ENCODE measurements around the gene MAGEF1.

Gene MAGEF1

DNA sequence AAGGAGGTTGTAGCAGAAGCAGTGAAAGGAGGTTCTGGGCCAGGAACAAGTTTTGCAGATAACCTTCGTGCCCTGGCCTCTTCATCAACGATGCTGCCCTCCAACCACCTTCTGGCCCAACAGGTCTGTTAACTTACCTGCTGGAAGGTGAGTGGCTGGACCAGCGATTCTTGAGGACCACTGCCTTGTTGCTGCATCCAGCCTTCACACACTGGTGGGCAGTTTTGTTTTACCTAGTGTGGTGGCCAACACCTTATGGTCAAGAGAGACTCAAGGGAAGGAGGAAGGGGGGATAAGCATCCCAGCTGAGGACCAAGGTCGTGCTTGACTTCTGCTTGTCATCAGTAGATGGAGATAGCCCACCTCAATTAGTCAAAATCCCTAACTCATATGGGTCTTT lies 7.8 kb upstream of the MAGEF1 start:
- Histone ChIP-seq H3K9ac (ENCODE audit: low read depth, low read length) (no peak overlapping the region), H3K9me3 (ENCODE audit: control insufficient read depth, insufficient read depth, low read length) (no peaks in the 10 kb centered on the region), H3K36me3 (ENCODE audit: insufficient read depth, low read length) (no peaks in the 10 kb centered on the region), H3K4me1 (ENCODE audit: insufficient read depth, low read length) (peaks cover 21% of the 10 kb centered on the region; the same call in 1 of the 2 replicates)

DNA sequence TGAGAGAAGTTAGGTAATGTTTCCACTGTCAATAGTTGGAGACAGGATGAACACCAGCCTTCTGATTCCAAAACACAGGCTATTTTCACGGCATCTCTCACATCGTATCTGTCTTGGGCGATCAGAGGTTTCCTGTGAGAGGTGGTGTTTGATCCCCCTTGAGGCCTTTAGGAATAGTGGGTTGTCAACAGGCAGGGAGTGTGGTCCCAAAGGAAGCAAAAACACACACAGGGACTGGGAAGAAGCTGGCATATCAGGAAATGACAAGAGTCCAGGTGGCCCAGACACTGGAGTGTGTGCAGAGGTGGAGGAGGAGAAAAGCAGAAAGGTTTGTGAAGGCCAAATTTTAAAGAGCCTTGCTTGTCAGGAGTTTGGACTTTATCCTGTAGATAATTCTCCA lies 6.6 kb upstream of the MAGEF1 start:
- H3K9me3 ChIP-seq (ENCODE audit: control insufficient read depth, insufficient read depth, low read length): no peaks in the 10 kb centered on the region
- peaks cover 21% of the 10 kb centered on the region; the same call in 1 of the 2 replicates for H3K4me1 ChIP-seq (ENCODE audit: insufficient read depth, low read length)
- H3K36me3 ChIP-seq (ENCODE audit: insufficient read depth, low read length): no peaks in the 10 kb centered on the region
- no peak overlapping the region for H3K9ac ChIP-seq (ENCODE audit: low read depth, low read length)

GRCh38 chr3:184717399-184717983 lies 5.6 kb upstream of the MAGEF1 start:
- Histone ChIP-seq H3K9me3 (ENCODE audit: control insufficient read depth, insufficient read depth, low read length) (no peaks in the 10 kb centered on the region), H3K9ac (ENCODE audit: low read depth, low read length) (no peak overlapping the region; the same call in 1 of the 2 replicates), H3K4me1 (ENCODE audit: insufficient read depth, low read length) (peaks cover 21% of the 10 kb centered on the region; the same call in 1 of the 2 replicates), H3K36me3 (ENCODE audit: insufficient read depth, low read length) (no peaks in the 10 kb centered on the region)

GRCh38 chr3:184716622-184717398 lies 4.9 kb upstream of the MAGEF1 start:
- H3K9ac ChIP-seq (ENCODE audit: low read depth, low read length): no peak overlapping the region; the same call in 1 of the 2 replicates
- H3K4me1 ChIP-seq (ENCODE audit: insufficient read depth, low read length): peaks cover 21% of the 10 kb centered on the region; the same call in 1 of the 2 replicates
- H3K9me3 ChIP-seq (ENCODE audit: control insufficient read depth, insufficient read depth, low read length): no peaks in the 10 kb centered on the region
- H3K36me3 ChIP-seq (ENCODE audit: insufficient read depth, low read length): no peaks in the 10 kb centered on the region

DNA sequence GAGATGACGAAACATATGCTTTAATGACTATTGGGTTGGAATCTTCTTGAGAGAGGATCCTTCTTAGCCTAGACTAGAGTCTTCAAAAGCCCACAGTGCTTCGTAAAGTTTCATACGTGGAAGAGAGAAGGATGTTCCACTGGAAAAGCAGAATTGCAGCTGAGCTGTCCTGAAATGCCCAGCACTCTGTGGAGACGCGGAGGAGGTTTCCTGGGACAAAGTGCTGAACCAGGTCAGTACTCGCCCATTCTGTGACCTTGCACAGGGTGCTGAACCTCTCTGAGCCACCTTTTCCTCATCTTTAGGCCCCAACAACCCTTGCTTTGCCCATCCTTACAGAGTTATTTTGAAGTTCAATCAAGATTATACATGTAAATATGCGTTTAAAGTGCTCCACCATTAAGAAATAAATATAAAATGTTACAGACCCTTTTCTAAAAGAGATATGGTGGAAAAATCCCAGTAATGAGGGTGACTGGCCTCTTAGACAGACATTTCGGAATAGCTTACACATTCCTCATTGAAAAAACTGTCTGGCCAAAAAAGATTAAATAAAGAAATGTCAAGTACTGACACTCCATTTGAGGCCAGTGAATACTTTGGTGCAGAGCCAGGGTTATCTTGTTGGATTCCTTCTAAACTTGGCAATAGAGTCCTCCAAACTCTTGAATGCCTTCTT lies 4.2 kb upstream of the MAGEF1 start:
- Histone ChIP-seq H3K9me3 (ENCODE audit: control insufficient read depth, insufficient read depth, low read length) (no peaks in the 10 kb centered on the region), H3K9ac (ENCODE audit: low read depth, low read length) (no peak overlapping the region), H3K4me1 (ENCODE audit: insufficient read depth, low read length) (peaks cover 21% of the 10 kb centered on the region; the same call in 1 of the 2 replicates), H3K36me3 (ENCODE audit: insufficient read depth, low read length) (no peaks in the 10 kb centered on the region)

- no peaks in the 10 kb centered on the region for H3K36me3 ChIP-seq (ENCODE audit: insufficient read depth, low read length)
- no peak overlapping the region for H3K9ac ChIP-seq (ENCODE audit: low read depth, low read length)
- no peaks in the 10 kb centered on the region for H3K9me3 ChIP-seq (ENCODE audit: control insufficient read depth, insufficient read depth, low read length)
- H3K4me1 ChIP-seq (ENCODE audit: insufficient read depth, low read length): peaks cover 21% of the 10 kb centered on the region; the same call in 1 of the 2 replicates
Observed at GRCh38 chr3:184713521-184713920, 1.7 kb upstream of the MAGEF1 start.

GRCh38 chr3:184713040-184713355 lies 1.1 kb upstream of the MAGEF1 start:
- Histone ChIP-seq H3K36me3 (ENCODE audit: insufficient read depth, low read length) (no peaks in the 10 kb centered on the region), H3K9me3 (ENCODE audit: control insufficient read depth, insufficient read depth, low read length) (no peaks in the 10 kb centered on the region), H3K9ac (ENCODE audit: low read depth, low read length) (no peak overlapping the region), H3K4me1 (ENCODE audit: insufficient read depth, low read length) (peaks cover 21% of the 10 kb centered on the region; the same call in 1 of the 2 replicates)

DNA sequence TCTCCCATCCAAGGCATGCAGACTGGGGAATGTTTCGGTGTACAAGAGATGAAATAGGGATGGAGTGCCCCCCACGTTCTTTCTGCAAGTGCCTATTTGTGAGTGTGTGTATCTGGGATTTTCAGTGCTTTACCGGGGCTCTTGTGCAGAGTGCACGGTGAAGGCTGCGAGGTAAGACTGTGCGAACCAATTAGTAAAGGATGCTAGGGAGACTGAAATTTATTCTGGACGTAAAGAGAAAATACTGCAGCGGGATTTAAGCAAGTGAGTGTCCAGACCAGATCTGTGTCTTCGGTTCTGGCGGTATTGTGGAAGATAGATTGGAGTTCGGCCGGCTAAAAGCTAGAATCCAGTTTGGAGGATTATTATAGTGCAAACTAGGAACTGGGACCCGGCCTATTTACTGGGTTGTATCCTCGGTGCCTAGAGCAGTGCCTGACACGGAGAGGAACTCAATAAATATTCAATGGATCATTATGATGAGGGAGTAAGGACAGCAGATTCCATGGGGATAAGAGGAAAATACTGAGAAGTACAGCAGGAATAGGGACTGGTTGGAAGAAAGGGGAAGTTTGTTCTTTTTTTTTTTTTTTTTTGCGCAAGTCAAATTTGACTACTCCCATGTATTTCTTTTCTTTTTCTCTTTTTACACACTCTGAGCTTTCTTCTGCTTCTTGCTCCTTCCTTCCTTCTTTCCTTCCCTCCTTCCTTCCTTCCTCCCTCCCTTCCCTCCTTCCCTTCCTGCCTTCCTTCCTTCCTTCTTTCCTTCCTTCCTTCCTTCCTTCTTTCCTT lies 580 bp upstream of the MAGEF1 start:
- no peaks in the 10 kb centered on the region for H3K9me3 ChIP-seq (ENCODE audit: control insufficient read depth, insufficient read depth, low read length)
- peak overlapping the region; percentile 96; the same call in 1 of the 2 replicates for H3K9ac ChIP-seq (ENCODE audit: low read depth, low read length)
- no peaks in the 10 kb centered on the region for H3K36me3 ChIP-seq (ENCODE audit: insufficient read depth, low read length)

DNA sequence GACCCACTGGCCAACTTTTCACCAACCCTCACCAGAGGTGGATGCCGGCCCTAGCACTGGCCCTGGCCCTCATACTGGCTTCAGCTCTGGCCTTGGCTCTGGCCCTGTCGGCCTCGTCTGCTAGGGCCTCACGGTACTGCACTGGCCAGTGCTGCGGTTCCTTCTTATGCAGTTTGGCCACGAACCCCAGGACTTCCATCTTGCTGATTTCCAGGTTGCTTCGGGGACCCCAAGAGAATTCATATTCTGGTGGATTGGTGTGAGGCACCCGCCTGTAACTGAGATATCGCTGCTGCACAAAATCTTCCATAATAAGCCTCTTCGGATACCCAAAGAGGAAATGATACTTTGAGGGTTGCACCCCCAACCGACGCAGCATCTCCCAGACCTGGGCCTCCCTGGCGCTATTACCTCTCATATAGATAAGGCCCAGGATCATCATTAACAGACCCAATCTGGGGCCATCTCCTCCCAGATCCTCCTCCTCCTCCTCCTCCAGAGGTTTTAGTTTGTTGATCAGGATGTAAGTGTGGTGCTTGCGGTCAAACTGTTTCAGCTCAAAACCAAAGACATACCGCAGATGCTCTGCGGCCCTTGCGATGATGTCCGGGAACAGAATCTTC lies 883 bp downstream of the MAGEF1 start:
- no peaks in the 10 kb centered on the region for H3K36me3 ChIP-seq (ENCODE audit: insufficient read depth, low read length)
- H3K9me3 ChIP-seq (ENCODE audit: control insufficient read depth, insufficient read depth, low read length): no peaks in the 10 kb centered on the region
- H3K9ac ChIP-seq (ENCODE audit: low read depth, low read length): peak overlapping the region; percentile 96
- H3K4me1 ChIP-seq (ENCODE audit: insufficient read depth, low read length): peaks cover 3% of the 10 kb centered on the region; the same call in 1 of the 2 replicates

More for the DNA sequence above, 580 bp upstream of the MAGEF1 start:
- peaks cover 18% of the 10 kb centered on the region; the same call in 1 of the 2 replicates for H3K4me1 ChIP-seq (ENCODE audit: insufficient read depth, low read length)

- no peaks in the 10 kb centered on the region for H3K36me3 ChIP-seq (ENCODE audit: insufficient read depth, low read length)
- H3K9me3 ChIP-seq (ENCODE audit: control insufficient read depth, insufficient read depth, low read length): peaks cover 3% of the 10 kb centered on the region; the same call in 1 of the 2 replicates
Observed at GRCh38 chr3:184703657-184704056, 8.2 kb downstream of the MAGEF1 start.

GRCh38 chr3:184700759-184701158 lies 11.1 kb downstream of the MAGEF1 start:
- Histone ChIP-seq H3K9me3 (ENCODE audit: control insufficient read depth, insufficient read depth, low read length) (peaks cover 3% of the 10 kb centered on the region; the same call in 1 of the 2 replicates), H3K36me3 (ENCODE audit: insufficient read depth, low read length) (no peaks in the 10 kb centered on the region), H3K4me1 (ENCODE audit: insufficient read depth, low read length) (no peaks in the 10 kb centered on the region), H3K9ac (ENCODE audit: low read depth, low read length) (no peak overlapping the region)

More at GRCh38 chr3:184703657-184704056, 8.2 kb downstream of the MAGEF1 start:
- Histone ChIP-seq H3K9ac (ENCODE audit: low read depth, low read length) (no peak overlapping the region), H3K4me1 (ENCODE audit: insufficient read depth, low read length) (no peaks in the 10 kb centered on the region)

- Histone ChIP-seq H3K9ac (ENCODE audit: low read depth, low read length) (no peak overlapping the region), H3K9me3 (ENCODE audit: control insufficient read depth, insufficient read depth, low read length) (peaks cover 3% of the 10 kb centered on the region; the same call in 1 of the 2 replicates), H3K36me3 (ENCODE audit: insufficient read depth, low read length) (no peaks in the 10 kb centered on the region), H3K4me1 (ENCODE audit: insufficient read depth, low read length) (peaks cover 9% of the 10 kb centered on the region)
Observed at GRCh38 chr3:184697845-184698244, 14.0 kb downstream of the MAGEF1 start.

DNA sequence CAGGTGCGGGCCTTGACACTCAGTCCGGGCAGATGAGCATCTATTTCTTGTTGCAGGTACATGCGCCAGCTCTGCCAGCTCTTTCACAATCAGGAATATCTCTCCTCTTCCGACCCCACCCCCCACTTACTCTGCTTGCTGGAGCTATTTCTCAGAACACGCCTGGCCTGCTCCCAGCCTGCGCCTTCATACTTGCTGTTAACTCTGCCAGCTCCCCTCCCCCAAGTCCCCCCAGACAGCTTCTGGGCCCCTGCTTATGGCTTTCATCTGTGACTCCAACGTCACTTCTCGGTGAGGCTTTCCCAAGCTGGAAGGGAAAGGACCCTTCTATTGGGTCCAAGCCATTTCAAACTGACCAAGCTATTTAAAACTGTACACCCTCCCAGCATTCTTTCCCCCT lies 15.2 kb downstream of the MAGEF1 start:
- H3K36me3 ChIP-seq (ENCODE audit: insufficient read depth, low read length): no peaks in the 10 kb centered on the region
- no peak overlapping the region for H3K9ac ChIP-seq (ENCODE audit: low read depth, low read length)
- no peaks in the 10 kb centered on the region; the same call in 1 of the 2 replicates for H3K9me3 ChIP-seq (ENCODE audit: control insufficient read depth, insufficient read depth, low read length)
- peaks cover 14% of the 10 kb centered on the region for H3K4me1 ChIP-seq (ENCODE audit: insufficient read depth, low read length)
